CD4-positive, alpha-beta T cell treated with Interleukin-6 at 100 ng/mL for 8 hours (primary cell): ENCODE measurements around the gene HOXD4.

ENCODE experiments used
- DNase-seq: peaks from one replicate; pipeline ENCODE4 v3.0.0-alpha.2; 2020; ENCODE audit warnings: mixed read lengths, low spot score

Gene HOXD4

DNA sequence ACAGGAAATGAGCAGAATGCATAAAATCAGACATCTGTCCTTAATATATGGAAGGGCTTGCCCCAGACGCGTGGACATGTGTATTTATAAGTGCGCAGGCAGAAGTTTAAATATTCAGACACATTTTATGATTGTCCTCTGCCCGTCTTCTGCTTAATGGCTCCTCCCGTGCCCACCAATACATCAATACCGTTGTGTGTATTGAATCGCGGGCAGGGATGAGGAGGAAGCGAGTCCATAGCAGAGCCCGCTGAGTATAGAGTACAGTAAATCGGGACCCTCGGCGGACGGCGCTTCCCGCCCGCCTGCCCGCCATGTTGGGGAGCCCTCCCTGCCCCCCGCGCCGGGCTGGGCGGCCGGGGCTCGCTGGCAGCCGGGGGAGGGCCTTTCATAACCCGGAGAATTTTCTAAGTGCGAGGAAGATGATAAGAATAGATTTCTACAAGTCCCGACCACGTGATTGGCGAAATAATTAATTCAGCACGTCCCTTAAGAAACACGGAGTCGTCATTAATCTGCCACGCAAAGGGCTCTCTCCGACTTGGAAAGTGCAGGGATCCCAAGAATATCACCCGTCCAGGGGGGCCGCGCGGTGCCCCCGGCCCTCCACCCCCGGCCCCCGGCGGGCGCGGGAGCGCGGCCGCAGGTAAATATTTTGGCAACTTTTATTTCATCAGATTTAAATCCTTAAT, 5.6 kb downstream of the HOXD4 start, which contains the start of gene HOXD3:
TSS of gene HOXD3 (plus strand) at position 501 of the 692 bp plus-strand sequence. CDS start 11,808 bp downstream, outside the sequence.
- DNase-seq: no peak

DNA sequence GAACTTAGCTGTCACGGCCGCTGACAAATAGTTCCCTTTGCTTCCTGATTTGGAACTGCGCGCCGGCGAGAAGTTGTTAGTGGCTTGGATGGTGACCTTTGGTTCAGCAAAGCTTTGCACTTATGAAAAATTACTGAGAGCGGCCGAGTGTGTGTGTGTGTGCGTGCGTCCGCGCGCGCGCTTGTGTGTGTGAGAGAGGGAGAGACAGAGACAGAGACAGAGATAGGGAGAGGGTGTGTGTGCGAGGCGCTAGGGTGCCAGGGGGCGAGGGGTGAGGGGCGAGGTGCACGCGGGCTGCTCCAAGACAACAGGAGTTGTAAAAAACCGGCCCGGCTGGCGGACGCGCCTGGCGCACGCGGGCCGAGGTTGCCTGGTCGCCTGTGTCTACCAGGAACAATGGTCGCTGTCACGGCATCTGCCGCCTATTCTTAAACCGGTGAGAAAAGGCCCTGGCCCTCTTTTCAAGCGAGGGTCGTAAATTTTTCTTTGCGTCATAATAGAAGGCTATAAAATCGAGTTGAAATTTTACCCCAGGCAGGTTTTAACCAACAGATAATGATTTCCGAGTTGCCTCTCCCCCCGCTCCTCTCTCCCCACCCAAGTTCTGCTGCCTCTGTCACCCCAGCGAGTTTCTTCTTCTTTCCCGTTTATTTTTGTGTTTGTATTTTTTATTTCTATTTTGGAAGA, 6.3 kb downstream of the HOXD4 start:
- DNase-seq: no peak

GRCh38 chr2:176158186-176158591, 6.8 kb downstream of the HOXD4 start:
- DNase-seq: no peak

DNA sequence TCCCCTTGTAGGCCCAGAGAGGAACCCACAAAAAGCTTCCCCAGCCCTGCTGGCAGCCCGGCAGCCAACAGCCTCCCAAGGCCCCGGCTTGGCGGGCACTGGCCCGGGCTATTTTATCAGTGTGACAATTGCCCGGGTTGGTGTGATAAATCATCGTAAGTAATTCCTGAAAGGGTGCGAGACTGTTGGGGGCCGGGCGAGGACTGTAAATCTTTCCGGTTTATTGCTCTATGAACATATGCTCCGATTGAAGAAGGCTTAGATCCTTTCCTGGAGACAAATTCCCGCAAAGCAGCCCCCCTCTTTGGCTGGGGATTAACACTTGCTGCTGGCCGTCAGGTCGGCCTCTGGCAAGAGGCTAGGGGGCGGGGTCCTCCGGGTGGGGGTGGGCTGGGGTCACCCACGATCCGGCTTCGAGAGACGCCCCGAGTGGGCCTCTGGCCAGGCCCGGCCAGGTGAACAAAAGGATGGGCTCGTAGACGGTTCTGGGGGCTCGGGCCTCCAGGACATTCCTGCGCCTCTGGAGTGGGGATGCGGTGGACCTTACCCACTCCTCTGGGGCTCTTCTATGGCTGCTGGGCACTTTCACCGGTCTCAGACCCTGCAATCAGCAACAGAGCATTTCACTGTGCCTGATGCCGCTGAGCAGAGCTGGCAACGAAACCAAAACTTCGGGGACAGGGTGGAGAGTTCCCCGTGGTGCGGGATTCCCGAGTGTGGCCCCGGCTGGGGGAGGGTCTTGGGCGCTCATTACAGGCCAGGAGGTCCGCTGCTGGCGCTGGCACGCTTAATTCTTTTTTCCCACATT, 7.7 kb downstream of the HOXD4 start:
- DNase-seq: no peak

GRCh38 chr2:176159663-176160250, 8.4 kb downstream of the HOXD4 start:
- DNase-seq: no peak

DNA sequence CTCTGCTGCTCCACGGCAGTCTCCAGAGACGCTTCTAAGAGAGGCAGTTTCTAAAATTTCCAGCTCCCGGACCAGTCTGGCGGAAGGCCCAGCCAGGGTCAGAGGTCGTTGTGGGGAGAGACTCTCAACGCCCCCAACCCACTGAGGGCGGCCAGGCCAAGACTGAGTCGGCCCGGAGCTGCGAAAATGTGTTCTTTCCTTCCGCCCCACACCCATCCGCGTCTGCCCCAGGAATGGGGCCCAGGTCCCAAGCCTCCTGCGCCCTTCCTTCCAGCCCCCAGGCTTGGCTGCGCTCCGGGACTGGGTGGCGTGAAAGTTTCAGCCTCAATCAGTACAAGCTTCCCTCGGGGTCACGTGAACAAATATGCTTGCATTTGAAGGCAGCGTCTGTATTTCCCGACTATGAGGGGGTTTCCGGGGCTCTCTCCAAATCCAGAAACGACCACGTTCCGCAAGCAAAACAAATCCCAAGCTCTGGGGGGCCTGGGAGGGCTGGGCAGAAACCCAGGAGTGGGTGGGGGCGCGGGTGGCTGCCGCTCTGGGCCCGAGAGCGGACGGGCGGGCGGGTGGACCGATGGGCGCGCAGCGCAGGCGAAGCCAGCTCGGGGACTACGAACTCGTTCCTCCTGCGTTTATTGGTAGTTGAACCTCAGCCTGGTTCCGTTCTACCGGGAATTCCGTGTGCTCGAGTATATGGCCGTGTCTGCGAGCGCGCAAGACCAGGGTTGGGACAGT, 9.1 kb downstream of the HOXD4 start:
- DNase-seq: no peak

GRCh38 chr2:176160986-176161824, 9.9 kb downstream of the HOXD4 start:
- no peak for DNase-seq

DNA sequence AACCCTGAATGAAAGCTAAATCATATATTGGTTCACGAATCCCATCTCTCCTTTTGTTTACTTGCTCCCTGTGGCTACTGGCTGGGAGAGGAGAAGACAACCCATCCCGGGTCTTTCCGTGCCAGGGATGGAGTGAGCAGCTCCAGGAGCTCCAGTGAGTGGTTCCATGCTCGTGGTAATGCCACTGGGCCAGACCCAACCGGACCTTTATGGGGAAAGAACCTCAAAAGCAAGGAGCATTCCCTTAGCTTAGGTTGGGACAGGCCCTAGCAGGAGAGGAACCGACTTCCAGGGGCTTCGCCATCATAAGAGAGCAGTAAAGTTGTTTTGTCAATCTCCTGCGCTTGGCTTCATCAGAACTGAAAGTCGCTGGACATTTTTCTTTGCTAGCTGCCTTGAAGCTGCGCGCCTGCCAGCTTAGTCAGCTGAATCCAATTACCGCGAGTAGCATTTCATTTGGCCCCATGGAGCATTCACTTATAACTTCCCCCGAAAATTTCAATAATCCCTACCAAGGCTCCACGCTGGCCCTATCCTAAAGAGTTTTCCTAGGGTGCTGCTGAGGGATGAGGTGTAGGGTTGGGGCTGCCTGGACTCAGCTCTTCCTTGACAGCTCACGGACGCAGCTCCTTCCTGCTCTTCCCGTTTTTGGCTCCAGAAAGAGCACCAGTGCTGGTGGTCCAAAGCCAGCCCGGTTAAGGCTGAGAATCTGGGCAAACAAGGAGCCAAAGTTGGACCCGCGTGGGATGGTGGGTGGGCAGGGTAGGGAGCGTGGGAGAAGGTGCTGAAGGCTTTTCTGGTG, 10.7 kb downstream of the HOXD4 start:
- no peak for DNase-seq

- no peak for DNase-seq
Measured at GRCh38 chr2:176162911-176163671, 11.7 kb downstream of the HOXD4 start.

GRCh38 chr2:176163672-176164056, 12.3 kb downstream of the HOXD4 start:
- no peak for DNase-seq

DNA sequence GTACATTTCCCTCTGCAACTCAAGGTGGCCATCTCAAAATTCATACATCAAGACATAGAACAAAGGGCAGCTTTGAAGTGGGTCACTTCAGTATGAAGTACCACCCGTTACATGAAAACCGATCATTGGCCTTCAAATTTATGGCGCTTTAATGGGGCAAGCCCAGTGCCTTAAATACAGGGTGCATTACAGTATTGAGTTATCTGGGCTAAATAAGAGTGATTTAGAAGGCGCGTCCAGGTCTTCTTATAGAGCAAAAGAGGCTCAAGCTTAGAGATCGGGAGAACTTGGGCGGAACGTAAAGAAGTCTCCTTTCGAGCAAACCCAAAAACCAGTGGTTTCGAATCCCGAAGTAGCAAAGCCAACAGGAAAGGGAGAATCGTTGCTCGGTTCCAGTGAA, 12.9 kb downstream of the HOXD4 start:
- DNase-seq: no peak

DNA sequence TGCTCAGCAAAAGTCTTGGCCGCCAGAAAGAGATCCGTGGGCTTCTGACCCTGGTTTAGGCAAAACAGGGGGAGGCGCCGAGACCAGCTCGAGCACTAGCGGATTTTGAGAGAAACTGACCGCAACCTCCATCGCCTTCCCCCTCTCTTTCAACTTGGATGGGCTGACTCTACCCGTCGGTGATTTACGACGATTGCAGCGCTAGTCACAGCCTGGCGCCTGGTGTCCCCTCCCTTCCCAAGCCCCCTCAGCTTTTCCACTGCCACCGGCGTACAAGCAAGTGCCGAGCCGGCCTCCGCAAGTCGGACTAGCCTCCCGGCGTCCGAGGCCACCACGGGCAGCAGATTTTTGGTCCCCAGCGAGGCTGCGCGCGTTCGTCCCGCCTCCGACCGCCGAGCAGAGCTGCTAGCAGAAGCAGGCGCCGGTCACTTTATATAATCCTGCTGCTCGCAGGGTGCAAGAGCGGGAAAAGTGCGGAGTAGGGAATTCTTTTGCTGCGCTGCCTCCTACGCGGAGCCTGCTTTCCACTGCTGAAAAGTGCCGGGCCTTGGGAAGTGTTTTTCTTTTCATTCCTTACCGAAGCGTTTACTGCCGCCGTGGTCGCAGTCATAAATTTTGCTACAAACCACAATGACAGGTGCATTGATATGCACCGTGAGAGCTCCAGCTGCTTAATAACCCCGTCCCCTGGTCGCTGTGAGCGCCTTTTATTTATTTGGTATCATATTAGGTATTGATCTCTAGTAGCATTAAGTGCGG, 13.4 kb downstream of the HOXD4 start:
- DNase-seq: no peak

- no peak for DNase-seq
Measured at GRCh38 chr2:176165370-176166050, 14.2 kb downstream of the HOXD4 start.

DNA sequence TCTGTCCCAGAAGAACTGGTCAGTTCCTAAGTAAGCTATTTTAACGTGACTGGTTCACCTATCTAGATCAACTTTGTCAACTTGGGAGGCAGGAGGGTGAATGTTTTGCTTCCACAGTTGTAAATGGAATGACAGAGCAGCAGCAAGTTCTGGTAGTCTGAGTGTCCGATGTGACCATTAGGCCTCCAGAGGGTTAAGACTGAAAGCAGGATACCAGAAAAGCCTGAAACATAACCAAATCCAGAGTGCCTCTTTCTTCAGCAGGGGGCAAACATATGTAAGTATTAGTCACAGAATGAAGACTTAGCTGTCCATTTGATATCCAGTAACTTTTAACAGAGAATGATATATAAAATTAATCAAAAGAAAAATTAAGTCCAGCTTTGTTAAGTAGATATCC, 14.9 kb downstream of the HOXD4 start:
- no peak for DNase-seq

- DNase-seq: no peak
Measured at GRCh38 chr2:176167398-176167797, 16.0 kb downstream of the HOXD4 start.

- no peak for DNase-seq
Measured at GRCh38 chr2:176169181-176169580, 17.8 kb downstream of the HOXD4 start.

GRCh38 chr2:176169711-176170110, 18.4 kb downstream of the HOXD4 start:
- no peak for DNase-seq
